Fibroblast of the aortic adventitia (primary cell): ENCODE data around the gene PARP1. TPM values are rescaled to one million over a fixed set of nuclear protein-coding genes. Genes with fewer than 3 reads are reported as not detected.
"Not testable (repeated sequence)": the region's sequence is repeated elsewhere in the genome, so short reads cannot be mapped to it uniquely, and the experiment has no call there.

Experiments used
- DNase-seq: peaks from one replicate; pipeline ENCODE4 v3.0.0-alpha.2; 2010; ENCODE audit warnings: low read depth
- H3K4me3 ChIP-seq: 2 replicates; pipeline ENCODE4 v1.5.1; 2011; ENCODE audit warnings: low read depth, mild to moderate bottlenecking, control low read depth, low read length, moderate library complexity
- CTCF ChIP-seq: IDR thresholded peaks from 2 replicates; pipeline ENCODE4 v1.5.1; 2011; ENCODE audit warnings: mild to moderate bottlenecking, low read length, control low read depth, inconsistent platforms; ENCODE audit not compliant: insufficient read depth
- total RNA-seq: library from RNA; depleted of rRNA; stranded (reverse); fragments of >200 nt; gene quantifications from 2 replicates; pipeline ENCODE4 v1.2.3, GENCODE V29; 2012; ENCODE audit warnings: low replicate concordance

Gene PARP1
- total RNA-seq, 1 donor = 67.8 TPM

GRCh38 chr1:226429858-226430715 is 22.2 kb upstream of the PARP1 start:
- TF ChIP-seq CTCF = no peak
- no peak for DNase-seq
- H3K4me3 ChIP-seq = no peak overlapping the region

GRCh38 chr1:226428791-226429461 is 21.0 kb upstream of the PARP1 start:
- H3K4me3 ChIP-seq = no peak overlapping the region
- no peak for TF ChIP-seq CTCF
- no peak for DNase-seq

- DNase-seq = no peak
- no peak for TF ChIP-seq CTCF
- no peak overlapping the region for H3K4me3 ChIP-seq
Measured at GRCh38 chr1:226428348-226428747, 20.5 kb upstream of the PARP1 start.

GRCh38 chr1:226427131-226427530 is 19.2 kb upstream of the PARP1 start:
- no peak overlapping the region for H3K4me3 ChIP-seq
- TF ChIP-seq CTCF = no peak
- DNase-seq = no peak

GRCh38 chr1:226426395-226426794 is 18.5 kb upstream of the PARP1 start:
- not testable (repeated sequence) for DNase-seq, H3K4me3 ChIP-seq

- no peak overlapping the region for H3K4me3 ChIP-seq
- TF ChIP-seq CTCF = no peak
- DNase-seq = no peak
Measured at GRCh38 chr1:226425431-226426031, 17.6 kb upstream of the PARP1 start.

GRCh38 chr1:226425004-226425378 is 17.1 kb upstream of the PARP1 start:
- no peak for DNase-seq
- TF ChIP-seq CTCF = no peak
- no peak overlapping the region for H3K4me3 ChIP-seq
